ENCODE measurements around the gene ZNF575. TPM values are rescaled to one million over a fixed set of nuclear protein-coding genes. Genes with fewer than 3 reads are reported as not detected.

ZNF575 gene
- total and polyA plus RNA-seq, 2 donors, result 0.42 to 2.3 TPM

GRCh38 chr19:43578787-43579186 is 45.8 kb downstream of the ZNF575 start:
- peaks cover 1% of the 10 kb centered on the region for H3K4me1 ChIP-seq (ENCODE audit: insufficient read depth)
- 86% methylated on average over 3 of the region's 3 CpGs for WGBS
- no peak overlapping the region for H3K27ac ChIP-seq (ENCODE audit: low read depth)
- no peak for DNase-seq (ENCODE audit: extremely low spot score)
- no peaks in the 10 kb centered on the region for H3K36me3 ChIP-seq (ENCODE audit: insufficient read depth)
- H3K4me3 ChIP-seq (ENCODE audit: low read depth, low read length), result no peak overlapping the region

GRCh38 chr19:43581467-43581866 is 48.5 kb downstream of the ZNF575 start:
- Histone ChIP-seq H3K4me1 (ENCODE audit: insufficient read depth) (peaks cover 1% of the 10 kb centered on the region), H3K4me3 (ENCODE audit: low read depth, low read length) (no peak overlapping the region), H3K36me3 (ENCODE audit: insufficient read depth) (no peaks in the 10 kb centered on the region), H3K27ac (ENCODE audit: low read depth) (no peak overlapping the region)
- no peak for DNase-seq (ENCODE audit: extremely low spot score)
- 62% methylated on average over 7 of the region's 7 CpGs for WGBS

- no peaks in the 10 kb centered on the region for H3K36me3 ChIP-seq (ENCODE audit: insufficient read depth)
- 95% methylated on average over 2 of the region's 2 CpGs for WGBS
- DNase-seq (ENCODE audit: extremely low spot score), result no peak
- no peak overlapping the region for H3K4me3 ChIP-seq (ENCODE audit: low read depth, low read length)
- no peak overlapping the region for H3K27ac ChIP-seq (ENCODE audit: low read depth)
- peaks cover 1% of the 10 kb centered on the region for H3K4me1 ChIP-seq (ENCODE audit: insufficient read depth)
These were observed 49.5 kb downstream of the ZNF575 start for GRCh38 chr19:43582495-43582894.

GRCh38 chr19:43584484-43584883 is 51.5 kb downstream of the ZNF575 start:
- Histone ChIP-seq H3K4me1 (ENCODE audit: insufficient read depth) (peaks cover 1% of the 10 kb centered on the region), H3K4me3 (ENCODE audit: low read depth, low read length) (no peak overlapping the region), H3K36me3 (ENCODE audit: insufficient read depth) (no peaks in the 10 kb centered on the region), H3K27ac (ENCODE audit: low read depth) (no peak overlapping the region)
- no peak for DNase-seq (ENCODE audit: extremely low spot score)
- WGBS, result 96% methylated on average over 1 of the region's 1 CpG

Other genes starting within 250 kb of the ZNF575 start
- gene CD177, start 179.5 kb upstream of the ZNF575 start, total RNA-seq, result 3.0 TPM
- 0.22 TPM for gene CD177, start 179.5 kb upstream of the ZNF575 start, polyA plus RNA-seq
- not detected for gene TEX101, start 118.3 kb upstream of the ZNF575 start, total RNA-seq
- gene TEX101, start 118.3 kb upstream of the ZNF575 start, polyA plus RNA-seq, result not detected
- 2.8 TPM for gene LYPD3, start 67.6 kb upstream of the ZNF575 start, total RNA-seq
- gene LYPD3, start 67.6 kb upstream of the ZNF575 start, polyA plus RNA-seq, result 7.7 TPM
- 10.7 TPM for gene PHLDB3, start 28.4 kb upstream of the ZNF575 start, total RNA-seq
- 12.4 TPM for gene PHLDB3, start 28.4 kb upstream of the ZNF575 start, polyA plus RNA-seq
- gene ETHE1, start 6.0 kb upstream of the ZNF575 start, total RNA-seq, result 27.6 TPM
- 60.1 TPM for gene ETHE1, start 6.0 kb upstream of the ZNF575 start, polyA plus RNA-seq
- 8.7 TPM for gene XRCC1, start 42.3 kb downstream of the ZNF575 start, total RNA-seq
- gene XRCC1, start 42.3 kb downstream of the ZNF575 start, polyA plus RNA-seq, result 25.4 TPM
- 11.4 TPM for gene PINLYP, start 42.6 kb downstream of the ZNF575 start, total RNA-seq
- 14.6 TPM for gene PINLYP, start 42.6 kb downstream of the ZNF575 start, polyA plus RNA-seq
- 26.2 TPM for gene IRGQ, start 62.9 kb downstream of the ZNF575 start, total RNA-seq
- 5.9 TPM for gene IRGQ, start 62.9 kb downstream of the ZNF575 start, polyA plus RNA-seq
- gene ZNF576, start 63.4 kb downstream of the ZNF575 start, total RNA-seq, result 5.1 TPM
- 19.2 TPM for gene ZNF576, start 63.4 kb downstream of the ZNF575 start, polyA plus RNA-seq
- not detected for gene SRRM5, start 78.9 kb downstream of the ZNF575 start, total RNA-seq
- 0.23 TPM for gene SRRM5, start 78.9 kb downstream of the ZNF575 start, polyA plus RNA-seq
- gene ZNF428, start 86.4 kb downstream of the ZNF575 start, total RNA-seq, result 27.4 TPM
- 51.5 TPM for gene ZNF428, start 86.4 kb downstream of the ZNF575 start, polyA plus RNA-seq
- 8.7 TPM for gene CADM4, start 106.7 kb downstream of the ZNF575 start, total RNA-seq
- 13.3 TPM for gene CADM4, start 106.7 kb downstream of the ZNF575 start, polyA plus RNA-seq
- gene PLAUR, start 137.0 kb downstream of the ZNF575 start, total RNA-seq, result 10.6 TPM
- gene PLAUR, start 137.0 kb downstream of the ZNF575 start, polyA plus RNA-seq, result 24.9 TPM
- not detected for gene IRGC, start 182.9 kb downstream of the ZNF575 start, total RNA-seq
- gene IRGC, start 182.9 kb downstream of the ZNF575 start, polyA plus RNA-seq, result not detected
- 12.5 TPM for gene SMG9, start 221.8 kb downstream of the ZNF575 start, total RNA-seq
- 29.6 TPM for gene SMG9, start 221.8 kb downstream of the ZNF575 start, polyA plus RNA-seq
- gene KCNN4, start 247.8 kb downstream of the ZNF575 start, total RNA-seq, result 4.3 TPM
- 14.3 TPM for gene KCNN4, start 247.8 kb downstream of the ZNF575 start, polyA plus RNA-seq